ENCODE data around the gene NACC2.

NACC2 gene

DNA sequence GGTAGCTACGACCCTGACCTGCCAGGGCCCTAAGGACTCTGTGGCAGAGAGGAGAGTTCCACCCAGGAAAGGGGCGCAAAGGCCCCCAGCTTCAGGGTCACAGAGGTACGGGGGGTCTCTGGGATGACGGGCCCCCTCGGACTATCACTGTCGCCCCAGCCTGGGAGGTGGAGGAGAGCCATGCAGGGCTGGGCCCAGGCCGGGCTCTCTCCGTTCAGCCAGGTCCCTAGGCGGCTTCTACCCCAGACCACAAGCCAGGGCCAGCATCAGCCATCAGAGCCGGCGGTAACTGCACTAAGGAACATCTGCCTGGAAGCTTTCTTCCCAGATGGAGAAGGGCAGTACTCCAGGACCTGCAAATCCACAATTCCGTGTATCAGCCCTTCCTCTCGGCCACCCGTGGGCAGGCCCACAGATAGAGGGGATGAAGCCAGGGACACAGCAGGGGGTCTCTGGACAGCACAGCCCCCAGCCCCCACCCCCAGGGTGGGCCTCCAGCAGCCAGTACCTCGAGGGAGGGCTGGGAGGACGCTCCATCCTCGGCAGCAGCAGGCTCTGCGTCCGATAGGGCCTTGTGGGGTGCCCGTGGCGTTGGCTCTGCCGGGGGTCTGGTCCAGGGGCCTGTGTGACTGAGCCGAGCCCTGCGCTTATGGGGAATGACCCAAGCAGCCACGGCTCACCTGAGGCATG lies 38.4 kb downstream of the NACC2 start:
- DNase-seq (ENCODE audit: low spot score), result peak; percentile 5

DNA sequence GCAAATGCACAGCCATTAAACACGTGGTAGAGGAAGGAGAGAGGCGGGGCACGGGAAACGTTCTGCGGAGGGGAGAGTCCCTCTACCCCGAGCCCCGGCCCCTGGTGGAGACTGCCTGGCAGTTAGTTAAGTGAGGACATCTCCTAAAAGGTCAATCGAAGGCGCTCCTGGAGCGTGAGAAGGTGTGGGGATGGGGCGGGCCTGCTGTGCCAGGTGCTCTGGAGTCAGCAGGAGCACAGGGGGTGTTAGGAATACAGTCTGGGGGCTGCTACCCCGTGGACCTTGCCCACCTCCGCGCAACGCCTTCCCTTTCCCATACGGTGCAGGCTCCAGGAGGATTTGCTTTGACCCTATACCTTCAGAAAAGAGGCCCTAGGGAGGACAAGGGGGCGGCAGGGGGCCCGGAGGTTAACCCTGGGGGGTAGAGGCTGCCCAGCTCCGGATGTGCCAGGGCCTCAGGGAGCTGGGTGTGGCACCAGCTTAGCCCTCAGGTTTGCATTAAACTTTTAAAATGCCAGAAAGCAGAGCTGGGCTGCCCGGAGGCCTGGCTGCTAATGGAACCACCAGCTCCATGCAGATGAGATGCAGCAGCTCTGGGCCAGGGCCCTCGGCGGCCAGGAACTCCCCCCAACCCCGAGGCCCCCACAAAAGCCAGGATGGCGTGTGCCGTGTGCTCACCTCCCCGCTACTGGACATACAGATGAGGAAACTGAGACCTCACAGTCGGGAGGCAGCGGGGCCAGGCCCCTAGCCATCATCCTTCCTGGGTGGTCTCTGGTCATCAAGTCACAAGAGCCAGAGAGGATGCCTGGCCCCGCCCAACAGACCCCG lies 39.2 kb downstream of the NACC2 start:
- no peak for DNase-seq (ENCODE audit: low spot score)

DNA sequence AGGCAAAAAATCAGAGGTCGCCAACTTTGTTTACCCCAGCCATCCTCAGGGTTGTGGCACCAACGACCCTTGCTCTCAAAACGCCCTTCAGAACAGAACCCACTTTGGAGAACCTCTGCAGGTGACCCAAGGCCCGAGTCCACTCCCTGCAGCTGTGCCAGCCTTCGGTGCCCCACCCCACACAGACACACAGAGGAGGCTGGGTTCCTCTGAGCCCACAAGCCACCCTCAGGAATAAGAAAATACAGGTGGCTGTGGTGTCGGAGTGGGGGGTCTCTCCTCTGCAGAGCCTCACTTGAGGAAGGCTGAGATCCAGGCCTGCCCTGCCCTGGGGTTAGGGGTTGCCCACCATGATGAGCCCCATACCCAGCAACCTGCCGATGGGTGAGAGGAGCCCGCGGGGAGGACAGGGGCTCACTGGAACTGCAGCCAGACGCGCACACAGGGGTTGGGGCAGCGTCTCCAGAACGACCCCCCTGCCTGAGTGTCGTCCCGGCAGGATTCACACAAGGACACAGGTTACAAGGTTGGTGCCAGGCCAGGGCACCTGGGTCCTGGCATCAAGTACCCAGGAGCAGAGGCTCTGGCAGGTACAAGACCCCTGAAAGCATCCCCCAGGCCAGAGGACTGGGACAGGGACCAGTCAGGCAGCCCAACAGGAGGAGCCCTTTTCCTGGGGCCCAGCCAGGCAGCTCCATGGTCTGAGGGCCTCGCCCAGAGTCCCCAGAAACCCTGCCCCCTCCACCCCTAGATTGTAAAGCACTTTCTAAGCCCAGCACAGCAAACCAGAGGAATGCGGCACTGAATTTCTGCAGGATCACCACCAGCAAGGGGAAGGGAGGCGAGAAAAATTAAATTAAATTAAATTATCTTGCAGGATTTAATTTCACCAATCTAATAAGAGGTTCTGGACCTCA lies 40.0 kb downstream of the NACC2 start:
- peak; percentile 21 for DNase-seq (ENCODE audit: low spot score)

DNA sequence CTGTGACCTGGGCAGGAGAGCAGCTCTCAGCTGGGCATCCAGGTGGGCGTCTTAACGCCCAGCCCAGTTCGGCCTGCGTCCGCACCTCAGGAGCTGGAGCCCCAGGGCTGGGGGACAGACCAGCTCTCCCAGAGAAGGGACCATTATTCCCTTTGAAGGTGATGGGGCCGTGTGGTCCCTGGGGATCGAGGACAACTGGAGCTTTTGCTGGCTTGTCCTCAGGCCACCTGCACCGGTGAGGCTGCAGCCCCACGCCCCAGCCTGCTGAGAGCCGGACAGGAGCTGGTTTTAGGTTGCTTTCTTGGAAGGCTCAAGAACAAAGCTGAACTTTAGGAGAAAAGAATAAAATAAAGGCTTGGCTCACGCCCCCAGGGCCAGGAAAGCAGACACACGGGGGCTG lies 40.9 kb downstream of the NACC2 start:
- no peak for DNase-seq (ENCODE audit: low spot score)

DNA sequence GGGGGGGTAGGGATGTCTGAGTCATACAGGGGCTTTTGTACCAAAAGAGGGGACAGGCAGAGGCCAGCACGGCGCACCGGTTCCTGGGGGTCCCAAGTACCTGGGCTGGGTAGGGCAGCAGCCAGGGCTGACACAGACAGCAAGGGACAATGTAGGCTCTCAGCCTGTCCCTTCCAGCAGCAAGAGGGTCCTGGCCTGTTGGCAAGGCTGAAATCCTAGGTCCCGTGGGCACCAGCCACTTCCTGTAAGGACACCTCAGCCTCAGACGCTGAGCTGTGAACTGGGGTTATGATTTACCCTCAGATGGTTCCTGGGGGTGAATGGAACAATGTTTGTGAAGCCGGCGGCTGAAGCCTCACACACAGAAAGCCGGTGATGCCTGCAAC lies 41.3 kb downstream of the NACC2 start:
- DNase-seq (ENCODE audit: low spot score), result no peak

DNA sequence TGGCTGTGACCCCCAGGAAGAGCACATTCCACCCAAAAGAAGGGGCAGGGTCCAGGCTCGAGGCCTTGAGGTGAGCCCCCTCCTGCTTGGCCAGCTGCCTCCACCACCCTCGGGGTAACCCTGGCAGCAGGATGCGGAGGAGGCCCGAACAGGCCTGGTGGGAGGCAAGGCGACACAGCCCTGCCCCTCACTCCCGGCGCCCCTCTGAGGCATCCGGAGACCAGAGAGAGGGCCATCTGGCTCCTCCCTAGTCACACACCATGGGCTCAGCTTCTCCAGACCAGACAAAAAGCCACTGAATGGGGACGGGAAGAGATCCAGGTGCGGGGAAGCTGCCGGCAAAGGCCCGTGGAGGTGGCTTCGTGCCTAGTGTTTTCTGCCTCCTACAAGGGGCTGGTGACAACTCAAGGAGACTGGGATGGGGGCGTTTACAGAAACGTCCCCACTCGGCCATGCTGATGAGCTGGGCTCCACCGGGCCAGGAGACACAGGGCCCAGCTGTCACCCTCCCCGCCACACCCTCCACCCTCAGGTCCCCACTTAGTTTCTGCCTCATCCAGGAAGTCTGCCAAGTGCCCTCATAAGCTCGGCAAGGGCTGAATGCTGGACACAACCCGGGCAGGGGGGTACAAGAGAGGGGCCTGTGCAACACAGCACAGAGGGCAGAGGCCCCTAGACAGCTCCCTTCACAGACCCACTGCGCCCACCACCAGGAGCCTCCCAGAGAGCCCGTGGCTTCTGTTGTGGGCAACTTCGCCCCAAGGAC lies 41.9 kb downstream of the NACC2 start:
- no peak for DNase-seq (ENCODE audit: low spot score)

DNA sequence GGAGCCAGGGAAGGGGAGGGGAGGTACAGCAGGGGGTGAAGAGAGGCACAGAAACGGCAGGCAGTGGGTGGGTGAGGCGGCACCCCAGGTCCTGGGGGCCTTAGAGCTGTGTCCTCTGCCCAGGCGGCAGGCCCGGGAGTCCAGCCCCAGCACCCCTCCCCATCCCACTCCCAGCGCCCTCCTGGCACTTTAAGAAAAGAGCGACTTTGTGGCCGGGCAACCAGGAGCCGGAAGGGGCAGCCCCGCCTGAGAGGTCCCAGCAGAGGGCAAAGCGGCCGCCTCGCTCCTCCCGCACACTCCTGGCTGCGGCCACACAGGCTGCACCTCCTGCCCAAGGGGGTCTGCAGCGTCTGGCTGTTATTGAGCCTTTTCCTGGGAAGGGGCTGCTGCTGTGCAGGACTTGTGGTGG lies 42.6 kb downstream of the NACC2 start:
- peak; percentile 69 for DNase-seq (ENCODE audit: low spot score)

DNA sequence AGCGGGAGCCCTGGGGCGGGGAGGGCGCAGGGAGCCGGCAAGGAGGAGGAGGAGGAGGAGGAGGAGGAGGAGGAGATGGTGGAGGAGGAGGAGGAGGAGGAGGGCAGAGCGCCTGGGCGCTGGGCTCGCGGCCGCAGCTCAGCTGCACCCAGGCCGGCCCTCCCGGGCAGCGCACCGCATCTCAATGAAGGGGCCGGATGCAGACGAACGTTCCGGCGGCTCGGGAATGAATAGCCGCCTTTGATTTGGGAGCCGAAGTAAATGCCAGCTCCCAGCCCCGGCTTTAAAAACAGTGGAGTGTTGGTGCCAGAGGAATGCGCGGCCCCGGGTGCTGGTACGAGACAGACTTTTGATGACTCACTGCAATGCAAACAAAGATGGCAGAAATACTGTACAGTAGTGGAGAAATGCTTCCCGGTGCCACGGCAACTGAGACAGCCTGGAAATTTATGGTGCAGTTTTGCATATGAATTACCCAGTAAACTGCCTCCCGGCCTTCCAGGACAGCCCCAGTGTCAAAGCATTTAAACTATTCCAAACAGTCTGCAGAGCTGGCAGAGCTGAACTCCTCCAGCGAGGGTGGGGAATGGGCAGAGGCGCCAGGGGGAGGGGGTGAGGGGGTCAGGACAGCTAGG lies 43.1 kb downstream of the NACC2 start:
- DNase-seq (ENCODE audit: low spot score), result peak; percentile 83

DNA sequence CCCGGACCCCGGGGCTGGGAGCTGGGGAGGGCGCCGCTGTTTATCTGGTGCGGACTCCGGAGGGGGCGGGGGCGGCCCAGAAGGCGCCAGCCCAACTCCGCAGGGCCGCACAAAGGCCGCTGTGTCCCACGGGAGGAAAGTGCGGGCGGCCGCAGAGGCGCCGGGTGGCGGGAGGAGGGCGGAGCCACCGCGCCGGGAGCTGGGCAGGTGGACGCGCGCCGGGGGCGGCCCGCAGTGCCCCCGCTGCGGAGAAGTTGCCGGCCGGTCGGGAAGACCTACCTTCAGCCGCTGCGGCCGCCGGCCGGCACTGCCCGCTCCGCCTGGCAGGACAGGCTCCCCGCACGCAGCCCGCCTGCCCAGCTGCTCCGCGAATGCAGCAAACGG lies 43.6 kb downstream of the NACC2 start:
- peak; percentile 46 for DNase-seq (ENCODE audit: low spot score)

DNA sequence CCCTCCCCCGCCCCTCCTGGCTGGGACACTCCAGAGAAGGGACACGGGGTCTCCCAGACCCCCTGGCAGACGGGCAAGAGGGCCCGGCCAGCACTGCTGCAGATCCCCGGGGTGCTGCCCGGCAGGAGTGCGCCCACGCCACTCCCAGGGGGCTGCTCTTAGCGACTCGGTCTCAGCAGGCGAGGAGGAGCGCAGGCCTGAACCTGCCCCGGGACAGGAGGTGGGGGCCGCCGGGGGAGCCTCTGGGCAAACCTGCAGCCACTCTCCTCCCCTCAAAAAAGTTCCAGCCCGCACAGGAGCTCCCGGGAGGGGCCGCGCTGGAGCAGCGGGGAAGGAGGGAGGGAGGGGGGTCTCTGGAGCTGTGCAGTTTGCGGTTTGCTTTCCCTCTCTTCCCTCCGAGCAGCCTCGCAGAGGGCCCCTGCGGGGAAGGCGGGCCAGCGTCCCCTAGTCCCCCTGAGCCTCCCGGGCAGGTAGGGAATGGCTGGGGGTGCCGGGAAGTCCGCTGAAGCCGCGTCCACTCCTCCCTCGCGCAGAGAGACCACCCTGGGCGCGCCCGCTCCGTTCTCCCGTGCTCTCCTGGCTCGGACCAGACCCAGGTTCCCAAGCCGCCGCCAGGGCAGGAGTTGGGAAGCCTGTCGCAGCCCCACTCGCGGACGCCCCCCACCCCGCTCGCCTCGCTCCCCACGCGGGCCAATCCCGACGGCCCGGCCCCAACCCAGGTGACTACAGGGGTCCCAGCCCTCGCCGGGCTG lies 44.2 kb downstream of the NACC2 start:
- no peak for DNase-seq (ENCODE audit: low spot score)

DNA sequence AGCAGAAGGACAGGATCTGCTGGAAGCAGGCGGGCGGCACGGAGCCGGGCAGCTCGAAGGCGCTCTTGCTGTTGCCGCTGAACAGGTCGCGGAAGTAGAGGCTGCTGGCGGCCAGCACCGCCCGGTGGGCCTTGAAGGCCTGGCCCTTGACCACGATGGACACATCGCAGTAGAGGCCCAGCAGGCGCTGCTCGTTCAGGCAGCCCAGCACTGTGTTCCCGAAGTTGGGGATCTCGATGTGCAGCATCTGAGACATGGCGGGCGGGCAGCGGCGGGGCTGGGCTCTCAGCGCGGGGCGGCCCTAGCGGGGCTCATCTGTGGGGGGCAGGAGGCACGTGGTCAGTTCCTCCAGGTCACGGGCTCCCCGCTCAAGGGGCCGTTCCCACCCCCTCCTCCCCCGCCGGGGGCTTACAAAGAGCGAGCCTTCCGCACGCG lies 44.8 kb downstream of the NACC2 start:
- DNase-seq (ENCODE audit: low spot score), result no peak

DNA sequence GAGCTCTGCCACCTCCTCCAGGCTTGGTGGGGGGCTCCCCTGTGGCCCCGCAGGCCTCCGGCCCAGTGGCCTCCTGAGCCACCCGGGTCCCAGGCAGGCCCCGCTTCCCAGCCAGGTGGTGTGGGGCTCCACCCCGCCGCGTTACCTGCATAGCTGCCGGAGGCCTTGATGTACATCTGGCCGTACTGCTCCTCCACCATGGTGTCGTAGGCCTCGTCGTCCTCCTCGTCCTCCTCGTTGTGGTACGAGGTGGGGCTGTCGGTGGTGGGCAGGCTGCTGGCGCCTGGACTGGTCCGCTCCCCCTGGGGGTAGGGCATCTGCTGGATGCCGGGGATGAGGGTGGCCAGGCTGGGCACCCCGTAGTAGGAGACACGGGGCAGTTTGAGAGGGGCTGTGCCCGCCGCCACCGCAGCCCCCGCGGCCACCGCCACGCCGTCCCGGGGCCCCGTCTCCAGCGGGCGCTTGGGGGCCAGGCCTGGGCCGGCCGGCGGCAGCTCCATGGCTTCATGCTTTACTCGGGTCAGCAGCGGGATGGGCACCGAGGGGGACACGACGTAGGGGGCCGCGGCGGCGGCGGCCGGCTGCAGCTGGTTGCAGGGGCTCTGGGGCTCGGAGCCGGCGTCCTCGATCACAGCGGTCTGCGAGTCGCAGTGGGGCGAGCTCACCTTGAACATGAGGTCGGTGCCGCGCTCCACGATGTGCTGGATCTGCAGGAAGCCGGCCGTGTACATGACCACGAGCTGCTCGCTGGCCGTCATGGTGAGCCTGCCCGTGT lies 45.4 kb downstream of the NACC2 start:
- DNase-seq (ENCODE audit: low spot score), result no peak

DNA sequence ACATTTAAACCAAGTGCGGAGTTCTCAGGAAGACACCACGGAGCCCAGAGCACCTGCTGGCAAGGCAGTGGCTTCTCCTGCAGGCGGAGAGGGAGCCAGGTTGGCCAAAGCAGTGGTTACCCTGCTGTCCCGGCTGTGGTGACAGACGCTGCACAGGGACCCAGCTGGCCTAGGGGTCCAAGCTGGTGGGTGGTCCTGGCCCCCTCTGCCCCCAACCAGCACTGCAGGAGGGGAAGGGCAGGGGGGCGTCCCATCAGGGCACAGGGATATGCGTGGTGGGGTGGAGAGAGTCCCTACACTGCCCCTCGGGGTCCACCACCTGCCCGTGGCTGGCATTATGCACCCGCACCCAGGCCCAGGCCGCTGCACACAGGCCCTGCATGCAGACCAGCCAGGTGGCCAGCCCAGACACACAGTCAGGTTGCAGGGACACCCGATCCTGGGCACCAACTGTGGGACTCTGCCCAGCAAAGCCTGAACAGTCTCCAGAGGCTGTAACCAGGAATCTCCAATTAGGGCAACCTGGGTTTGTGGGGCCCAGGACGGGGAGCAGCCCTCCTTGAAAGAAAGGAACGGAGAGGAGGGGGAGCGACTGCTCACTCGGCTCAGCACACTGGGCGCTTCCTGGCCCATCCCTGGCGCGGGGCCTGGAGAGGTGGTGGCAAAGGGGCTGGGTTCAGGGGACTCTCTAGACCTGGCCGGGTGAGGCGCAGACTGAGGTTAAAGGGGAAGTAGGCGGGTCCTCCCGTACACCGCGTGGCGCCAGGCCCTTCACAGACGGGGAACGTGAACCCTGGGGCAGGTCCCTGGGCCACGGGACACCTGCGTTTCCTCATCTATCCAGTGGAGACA lies 46.3 kb downstream of the NACC2 start:
- no peak for DNase-seq (ENCODE audit: low spot score)

DNA sequence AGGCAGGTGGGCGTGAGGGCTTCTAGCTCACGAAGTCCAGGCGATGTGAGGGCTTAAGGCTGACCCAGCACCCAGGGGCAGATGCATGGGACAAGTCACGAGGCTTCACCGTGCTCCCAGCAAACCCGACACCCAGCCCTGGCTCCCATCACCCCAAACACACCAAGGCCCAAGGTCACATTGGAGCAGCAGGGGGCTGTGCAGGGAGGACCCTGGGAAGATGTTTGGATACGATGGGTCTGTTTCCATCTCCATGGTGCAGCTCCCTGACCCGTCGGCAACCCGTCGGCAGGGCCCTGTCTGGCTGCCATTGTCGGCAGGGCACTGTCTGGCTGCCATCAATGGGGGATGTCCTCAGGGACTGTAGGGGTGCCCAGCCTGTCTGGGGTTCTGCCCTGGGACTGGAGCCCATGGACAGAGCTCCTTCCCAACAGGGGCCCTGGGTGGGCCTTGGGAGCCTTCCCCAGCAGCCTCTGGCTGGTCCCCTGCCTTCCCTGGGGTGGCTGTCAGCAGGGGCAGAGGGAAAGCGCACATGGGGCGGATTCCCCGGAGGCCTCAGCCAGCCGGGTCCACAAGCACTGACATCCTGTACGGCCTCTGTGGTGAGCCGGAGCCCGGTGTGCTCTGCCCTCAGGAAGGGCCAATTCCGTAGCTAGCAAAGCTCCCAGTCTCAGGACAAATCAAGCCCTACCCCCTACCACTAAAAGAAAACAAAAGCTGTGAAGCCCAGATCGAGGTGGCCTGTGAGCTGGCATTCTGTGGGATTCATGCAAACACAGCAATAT lies 47.1 kb downstream of the NACC2 start:
- DNase-seq (ENCODE audit: low spot score), result no peak

DNA sequence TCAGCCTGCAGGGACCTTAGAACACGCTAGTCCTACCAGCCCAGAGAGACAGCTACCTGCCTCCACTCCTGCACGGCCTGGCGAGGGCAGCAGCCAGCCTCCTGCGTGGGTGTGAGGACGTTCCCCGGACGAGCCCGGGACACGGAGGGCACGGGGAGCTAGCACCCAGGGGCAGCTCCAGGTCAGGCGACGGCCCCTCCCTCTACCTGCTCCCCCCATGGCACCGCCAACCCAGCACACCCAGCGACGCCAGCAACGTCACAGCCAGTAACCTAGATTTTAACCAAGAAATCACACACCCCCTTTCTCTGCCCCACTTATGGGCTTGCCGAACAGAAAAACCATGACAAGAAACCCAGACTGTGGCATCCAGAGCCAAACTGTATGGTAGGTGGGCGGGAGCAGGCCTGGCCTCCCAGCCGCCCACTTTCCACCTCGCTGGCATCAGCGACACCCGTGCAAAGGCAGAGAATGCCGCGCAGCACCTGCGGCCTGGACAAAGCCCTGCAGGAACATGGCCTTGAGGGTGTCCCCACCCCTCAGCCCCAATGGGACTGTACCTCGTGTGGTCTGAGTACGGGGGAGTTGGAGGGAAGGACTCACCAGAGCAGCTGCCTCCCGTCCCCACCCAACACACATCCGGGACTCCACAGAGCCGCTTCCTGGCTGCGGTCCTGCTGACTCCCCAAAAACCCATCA lies 47.9 kb downstream of the NACC2 start:
- no peak for DNase-seq (ENCODE audit: low spot score)

DNA sequence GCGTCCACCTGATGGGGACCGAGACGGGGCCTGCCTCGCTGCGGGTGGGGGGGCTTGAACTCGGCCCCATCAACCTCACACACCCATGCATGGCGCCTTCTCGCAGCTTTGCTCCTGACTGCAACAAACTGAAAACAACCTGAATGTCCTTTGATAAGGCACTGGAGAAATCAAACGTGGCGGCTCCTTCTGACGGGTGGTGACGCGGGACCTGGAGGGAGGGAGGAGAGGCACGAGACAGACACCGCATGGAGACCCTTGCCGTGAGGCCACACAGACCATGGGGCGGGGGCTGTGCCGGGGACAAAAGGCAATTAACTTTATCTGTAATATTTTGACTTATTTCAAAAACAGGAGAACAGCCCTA lies 48.6 kb downstream of the NACC2 start:
- no peak for DNase-seq (ENCODE audit: low spot score)
